Limb (tissue), 2 donors: Measurements from ENCODE around the gene CHST8.

Experiments used
- DNase-seq, 2 donors: peaks; one replicate each; pipeline ENCODE4 v3.0.0-alpha.2; 2016; ENCODE audit errors: extremely low spot score in 2 of 2

Gene CHST8

GRCh38 chr19:33785795-33786194 lies 164.0 kb downstream of the CHST8 start:
- DNase-seq, result no peak

- no peak for DNase-seq
Measured at GRCh38 chr19:33788676-33789075, 166.9 kb downstream of the CHST8 start.

GRCh38 chr19:33789344-33789743 lies 167.6 kb downstream of the CHST8 start:
- no peak for DNase-seq

- peak in 1 of 2 donors; percentile 53 for DNase-seq
Measured at GRCh38 chr19:33794683-33795369, 173.1 kb downstream of the CHST8 start.

GRCh38 chr19:33795370-33796163 lies 173.8 kb downstream of the CHST8 start:
- DNase-seq, result peak; percentile 82 to 92

- peak; percentile 59 to 84 for DNase-seq
Measured at GRCh38 chr19:33796164-33796875, 174.6 kb downstream of the CHST8 start, which contains the start of gene KCTD15. Gene KCTD15, plus strand, starts transcription at chr19:33796870. Its CDS starts 3,585 bp downstream, at chr19:33800455.

- peak; percentile 31 to 74 for DNase-seq
Measured at GRCh38 chr19:33797802-33798671, 176.3 kb downstream of the CHST8 start.

GRCh38 chr19:33798681-33799111 lies 176.9 kb downstream of the CHST8 start:
- DNase-seq, result peak in 1 of 2 donors; percentile 14

- no peak for DNase-seq
Measured at GRCh38 chr19:33799476-33799875, 177.7 kb downstream of the CHST8 start.

- DNase-seq, result no peak
Measured at GRCh38 chr19:33800012-33800680, 178.4 kb downstream of the CHST8 start.

- DNase-seq, result no peak
Measured at GRCh38 chr19:33801411-33801810, 179.7 kb downstream of the CHST8 start.

GRCh38 chr19:33802001-33802400 lies 180.2 kb downstream of the CHST8 start:
- DNase-seq, result no peak

GRCh38 chr19:33802801-33803200 lies 181.0 kb downstream of the CHST8 start:
- no peak for DNase-seq

GRCh38 chr19:33803383-33803782 lies 181.6 kb downstream of the CHST8 start:
- DNase-seq, result no peak

- no peak for DNase-seq
Measured at GRCh38 chr19:33804021-33804799, 182.5 kb downstream of the CHST8 start.

- no peak for DNase-seq
Measured at GRCh38 chr19:33805313-33805712, 183.6 kb downstream of the CHST8 start.

GRCh38 chr19:33805840-33806433 lies 184.2 kb downstream of the CHST8 start:
- no peak for DNase-seq

GRCh38 chr19:33806434-33806881 lies 184.7 kb downstream of the CHST8 start:
- no peak for DNase-seq

- DNase-seq, result no peak
Measured at GRCh38 chr19:33808399-33808798, 186.6 kb downstream of the CHST8 start.
